ENCODE results near the gene SLC16A1.
A peak's percentile ranks its signal among the peaks of the same experiment; 100 is the strongest.
"Not testable (repeated sequence)": the region's sequence is repeated elsewhere in the genome, so short reads cannot be mapped to it uniquely, and the experiment has no call there.

Gene SLC16A1

GRCh38 chr1:112923234-112923958 lies 32.6 kb downstream of the SLC16A1 start:
- no peak for DNase-seq

- no peak for DNase-seq
Measured at GRCh38 chr1:112911506-112912220, 44.3 kb downstream of the SLC16A1 start.

GRCh38 chr1:112909847-112910246 lies 46.1 kb downstream of the SLC16A1 start:
- DNase-seq = no peak

- DNase-seq = no peak
Measured at GRCh38 chr1:112906150-112906698, 49.8 kb downstream of the SLC16A1 start.

GRCh38 chr1:112905395-112906149 lies 50.4 kb downstream of the SLC16A1 start:
- no peak for DNase-seq

GRCh38 chr1:112904831-112905261 lies 51.1 kb downstream of the SLC16A1 start:
- DNase-seq = no peak

- peak in 1 of 5 donors; percentile 80 for DNase-seq
Measured at GRCh38 chr1:112904071-112904830, 51.7 kb downstream of the SLC16A1 start.

- no peak for DNase-seq
Measured at GRCh38 chr1:112902221-112902620, 53.8 kb downstream of the SLC16A1 start.

GRCh38 chr1:112901387-112901786 lies 54.6 kb downstream of the SLC16A1 start:
- DNase-seq = no peak

- no peak for DNase-seq
Measured at GRCh38 chr1:112896783-112897182, 59.2 kb downstream of the SLC16A1 start.

- no peak for DNase-seq
Measured at GRCh38 chr1:112894561-112895011, 61.4 kb downstream of the SLC16A1 start.

GRCh38 chr1:112894010-112894292 lies 62.0 kb downstream of the SLC16A1 start:
- no peak for DNase-seq

GRCh38 chr1:112893288-112894009 lies 62.5 kb downstream of the SLC16A1 start:
- no peak for DNase-seq

GRCh38 chr1:112889906-112890305 lies 66.1 kb downstream of the SLC16A1 start:
- DNase-seq = not testable (repeated sequence)

GRCh38 chr1:112889052-112889768 lies 66.8 kb downstream of the SLC16A1 start:
- no peak for DNase-seq

GRCh38 chr1:112888630-112889029 lies 67.4 kb downstream of the SLC16A1 start:
- no peak for DNase-seq

- DNase-seq = no peak
Measured at GRCh38 chr1:112887599-112888283, 68.3 kb downstream of the SLC16A1 start.

GRCh38 chr1:112884996-112885395 lies 71.0 kb downstream of the SLC16A1 start:
- not testable (repeated sequence) for DNase-seq

GRCh38 chr1:112882271-112882744 lies 73.7 kb downstream of the SLC16A1 start:
- no peak for DNase-seq

GRCh38 chr1:112881742-112882127 lies 74.3 kb downstream of the SLC16A1 start:
- DNase-seq = no peak

All from T-helper 1 cell (primary cell).